Measurements from ENCODE around the gene CD151.

The CD151 gene

DNA sequence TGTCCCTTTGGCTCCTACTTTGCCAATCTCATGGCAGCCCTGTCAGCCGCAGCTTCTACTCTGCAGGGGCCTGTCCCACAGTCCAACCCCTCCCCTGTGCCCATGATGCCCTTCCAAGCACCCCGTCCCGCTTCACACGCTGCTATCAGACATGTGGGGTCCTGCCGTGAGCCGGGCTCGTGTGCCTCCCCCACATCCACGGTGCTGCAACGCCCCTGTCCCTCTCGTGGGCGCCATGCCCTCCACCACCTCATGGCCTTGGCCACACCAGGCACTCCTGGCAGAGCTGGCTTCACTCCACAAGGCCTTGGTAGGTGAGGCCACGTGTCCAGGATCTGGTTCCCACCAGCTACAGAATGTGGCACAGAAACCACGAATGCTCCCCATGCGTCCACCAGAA, 54.8 kb downstream of the CD151 start:
- DNase-seq (ENCODE audit: low read depth) = no peak
- TF ChIP-seq, protein P1, sequence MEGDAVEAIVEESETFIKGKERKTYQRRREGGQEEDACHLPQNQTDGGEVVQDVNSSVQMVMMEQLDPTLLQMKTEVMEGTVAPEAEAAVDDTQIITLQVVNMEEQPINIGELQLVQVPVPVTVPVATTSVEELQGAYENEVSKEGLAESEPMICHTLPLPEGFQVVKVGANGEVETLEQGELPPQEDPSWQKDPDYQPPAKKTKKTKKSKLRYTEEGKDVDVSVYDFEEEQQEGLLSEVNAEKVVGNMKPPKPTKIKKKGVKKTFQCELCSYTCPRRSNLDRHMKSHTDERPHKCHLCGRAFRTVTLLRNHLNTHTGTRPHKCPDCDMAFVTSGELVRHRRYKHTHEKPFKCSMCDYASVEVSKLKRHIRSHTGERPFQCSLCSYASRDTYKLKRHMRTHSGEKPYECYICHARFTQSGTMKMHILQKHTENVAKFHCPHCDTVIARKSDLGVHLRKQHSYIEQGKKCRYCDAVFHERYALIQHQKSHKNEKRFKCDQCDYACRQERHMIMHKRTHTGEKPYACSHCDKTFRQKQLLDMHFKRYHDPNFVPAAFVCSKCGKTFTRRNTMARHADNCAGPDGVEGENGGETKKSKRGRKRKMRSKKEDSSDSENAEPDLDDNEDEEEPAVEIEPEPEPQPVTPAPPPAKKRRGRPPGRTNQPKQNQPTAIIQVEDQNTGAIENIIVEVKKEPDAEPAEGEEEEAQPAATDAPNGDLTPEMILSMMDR (conservative IDR thresholded peaks at IDR 0.05; ENCODE audit: control insufficient read depth, insufficient read depth, low read depth, low read length) = no peak
- no peak overlapping the region for H3K4me3 ChIP-seq (ENCODE audit: control insufficient read depth, low read depth, low read length)
